ENCODE data around the gene P2RX5.

P2RX5 gene

GRCh38 chr17:3656755-3657587, 39.0 kb downstream of the P2RX5 start:
- DNase-seq (ENCODE audit: low read depth): no peak

GRCh38 chr17:3656353-3656752, 39.6 kb downstream of the P2RX5 start:
- DNase-seq (ENCODE audit: low read depth): no peak

DNA sequence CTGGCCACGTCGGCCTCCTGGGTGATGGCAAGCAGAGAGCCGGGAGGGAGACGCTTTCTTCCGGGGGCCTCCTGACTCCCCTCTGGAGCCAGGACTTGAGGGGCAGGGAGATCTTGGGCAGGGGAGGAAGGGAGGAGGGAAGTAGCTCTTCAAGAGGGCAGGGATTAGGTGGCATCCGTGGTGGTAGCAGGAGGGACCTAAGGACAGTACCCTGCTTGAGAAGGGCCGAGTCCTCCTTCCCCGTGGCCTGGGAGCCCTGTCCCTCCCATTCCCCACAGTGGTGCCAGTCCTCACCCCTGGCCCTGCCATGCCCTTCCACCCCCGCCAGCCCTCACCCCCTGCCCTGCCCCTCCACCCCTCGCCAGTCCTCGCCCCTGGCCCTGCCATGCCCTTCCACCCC, 40.2 kb downstream of the P2RX5 start:
- no peak for DNase-seq (ENCODE audit: low read depth)

GRCh38 chr17:3647769-3648555, 48.0 kb downstream of the P2RX5 start:
- DNase-seq (ENCODE audit: low read depth): no peak

DNA sequence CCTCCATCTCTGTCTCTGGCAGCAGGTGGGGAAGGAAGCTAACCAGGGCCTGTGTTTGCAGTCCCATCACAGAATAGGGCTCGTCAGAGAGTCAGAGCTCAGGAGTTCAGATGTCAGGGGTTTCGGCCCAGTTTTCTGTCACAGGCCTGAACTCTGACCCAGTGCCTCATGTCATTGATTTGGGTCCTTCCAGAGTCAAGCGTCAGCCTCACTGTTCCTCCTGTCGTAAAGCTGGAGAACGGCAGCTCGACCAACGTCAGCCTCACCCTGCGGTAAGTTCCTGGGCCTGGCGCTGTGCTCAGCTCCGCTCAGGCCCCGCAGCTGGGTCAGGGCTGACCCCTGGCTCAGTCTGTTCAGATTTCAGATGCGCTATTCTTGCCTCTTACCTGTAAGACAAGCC, 48.7 kb downstream of the P2RX5 start:
- DNase-seq (ENCODE audit: low read depth): no peak

GRCh38 chr17:3645310-3645709, 50.6 kb downstream of the P2RX5 start:
- no peak for DNase-seq (ENCODE audit: low read depth)

GRCh38 chr17:3643889-3644349, 52.0 kb downstream of the P2RX5 start:
- DNase-seq (ENCODE audit: low read depth): no peak

DNA sequence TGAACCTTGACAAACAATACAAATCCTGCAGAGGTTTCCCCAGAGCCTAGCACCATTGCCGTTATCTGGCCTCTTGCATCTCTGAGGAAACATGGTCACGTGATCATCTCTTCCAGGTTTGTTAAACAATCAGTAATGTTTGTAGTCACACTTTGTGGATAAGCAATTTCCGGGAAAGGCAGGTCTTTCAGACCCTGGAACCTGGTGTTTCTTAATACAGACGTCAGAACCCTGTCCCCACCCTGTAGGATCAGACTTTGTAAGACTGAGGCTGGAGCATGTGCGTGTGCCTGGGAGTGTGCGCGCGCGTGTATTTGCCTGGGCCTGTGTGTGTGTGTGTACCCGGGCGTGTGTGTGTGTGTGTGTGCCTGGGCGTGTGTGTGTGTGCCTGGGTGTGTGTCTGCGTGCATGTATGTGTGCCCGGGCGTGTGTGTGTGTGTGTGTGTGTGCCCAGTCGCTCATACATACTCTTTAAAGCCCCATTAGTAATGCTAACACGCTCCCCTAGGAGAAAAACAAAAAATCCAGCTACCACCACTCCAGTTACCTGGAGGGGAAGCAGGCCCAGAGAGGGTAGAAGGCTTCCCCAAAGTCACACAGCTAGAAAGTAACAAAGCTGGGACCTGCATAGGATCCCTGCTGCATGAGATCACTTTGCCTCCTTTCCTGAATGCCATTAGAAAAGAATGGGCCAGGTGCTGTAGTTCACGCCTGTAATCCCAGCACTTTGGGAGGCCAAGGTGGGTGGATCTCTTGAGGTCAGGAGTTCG, 54.1 kb downstream of the P2RX5 start:
- DNase-seq (ENCODE audit: low read depth): no peak

GRCh38 chr17:3641014-3641413, 54.9 kb downstream of the P2RX5 start:
- DNase-seq (ENCODE audit: low read depth): no peak

DNA sequence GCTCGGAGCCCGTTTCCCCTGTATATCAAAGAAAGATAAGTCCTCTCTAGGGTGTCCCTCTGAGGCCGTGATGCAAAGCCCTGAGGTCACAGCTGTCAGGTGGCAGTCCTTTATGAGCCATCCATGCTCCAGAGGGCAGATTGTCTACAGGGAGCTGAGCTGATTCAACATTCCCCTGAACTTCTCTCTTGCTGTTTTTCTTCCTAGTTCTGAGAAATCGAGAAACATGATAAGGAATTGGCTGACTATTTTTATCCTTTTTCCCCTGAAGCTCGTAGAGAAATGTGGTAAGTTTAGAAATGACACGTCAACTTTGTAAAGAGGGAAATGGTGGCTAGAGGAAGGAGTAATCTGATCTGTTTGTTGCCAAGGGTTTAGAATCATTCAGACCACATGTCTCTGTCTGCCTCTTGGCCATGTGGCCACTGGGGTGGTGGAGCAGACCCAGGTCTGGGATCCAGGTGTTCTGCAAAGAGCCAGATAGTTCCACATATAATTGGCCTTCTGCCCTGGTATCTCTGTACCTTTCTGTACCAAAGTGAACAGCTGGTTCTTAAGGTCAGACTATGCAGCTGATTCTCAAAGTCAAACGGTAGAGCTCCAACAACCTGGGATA, 55.9 kb downstream of the P2RX5 start:
- DNase-seq (ENCODE audit: low read depth): peak; percentile 47

DNA sequence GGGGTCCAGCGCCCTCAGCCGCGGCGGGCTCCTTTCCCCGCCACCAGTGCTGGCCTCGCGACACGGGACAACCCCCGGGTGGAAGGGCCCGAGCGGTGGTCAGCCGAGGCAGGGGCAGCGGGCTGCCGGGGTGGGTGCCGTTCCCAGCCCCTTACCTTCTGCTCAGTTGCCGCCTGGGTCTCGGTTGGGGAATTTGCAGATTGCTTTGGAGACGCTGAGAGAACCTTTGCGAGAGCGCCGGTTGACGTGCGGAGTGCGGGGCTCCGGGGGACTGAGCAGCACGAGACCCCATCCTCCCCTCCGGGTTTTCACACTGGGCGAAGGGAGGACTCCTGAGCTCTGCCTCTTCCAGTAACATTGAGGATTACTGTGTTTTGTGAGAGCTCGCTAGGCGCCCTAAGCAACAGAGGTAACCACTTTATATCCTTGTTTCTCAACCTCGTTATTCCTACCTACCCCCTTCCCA, 59.0 kb downstream of the P2RX5 start:
- DNase-seq (ENCODE audit: low read depth): no peak

GRCh38 chr17:3636154-3636907, 59.6 kb downstream of the P2RX5 start, which contains the start of the genes CTNS and SHPK:
Gene CTNS (plus strand): TSS chr17:3636760. CDS start chr17:3640207, 3,447 bp downstream.
Gene SHPK (minus strand): TSS chr17:3636250. CDS start chr17:3636219, 31 bp downstream.
- peak; percentile 74 for DNase-seq (ENCODE audit: low read depth)

- no peak for DNase-seq (ENCODE audit: low read depth)
Observed at GRCh38 chr17:3635474-3636153, 60.3 kb downstream of the P2RX5 start.

- DNase-seq (ENCODE audit: low read depth): no peak
Observed at GRCh38 chr17:3632287-3632686, 63.7 kb downstream of the P2RX5 start.

GRCh38 chr17:3630781-3631180, 65.2 kb downstream of the P2RX5 start:
- no peak for DNase-seq (ENCODE audit: low read depth)

- no peak for DNase-seq (ENCODE audit: low read depth)
Observed at GRCh38 chr17:3627769-3628167, 68.2 kb downstream of the P2RX5 start.

DNA sequence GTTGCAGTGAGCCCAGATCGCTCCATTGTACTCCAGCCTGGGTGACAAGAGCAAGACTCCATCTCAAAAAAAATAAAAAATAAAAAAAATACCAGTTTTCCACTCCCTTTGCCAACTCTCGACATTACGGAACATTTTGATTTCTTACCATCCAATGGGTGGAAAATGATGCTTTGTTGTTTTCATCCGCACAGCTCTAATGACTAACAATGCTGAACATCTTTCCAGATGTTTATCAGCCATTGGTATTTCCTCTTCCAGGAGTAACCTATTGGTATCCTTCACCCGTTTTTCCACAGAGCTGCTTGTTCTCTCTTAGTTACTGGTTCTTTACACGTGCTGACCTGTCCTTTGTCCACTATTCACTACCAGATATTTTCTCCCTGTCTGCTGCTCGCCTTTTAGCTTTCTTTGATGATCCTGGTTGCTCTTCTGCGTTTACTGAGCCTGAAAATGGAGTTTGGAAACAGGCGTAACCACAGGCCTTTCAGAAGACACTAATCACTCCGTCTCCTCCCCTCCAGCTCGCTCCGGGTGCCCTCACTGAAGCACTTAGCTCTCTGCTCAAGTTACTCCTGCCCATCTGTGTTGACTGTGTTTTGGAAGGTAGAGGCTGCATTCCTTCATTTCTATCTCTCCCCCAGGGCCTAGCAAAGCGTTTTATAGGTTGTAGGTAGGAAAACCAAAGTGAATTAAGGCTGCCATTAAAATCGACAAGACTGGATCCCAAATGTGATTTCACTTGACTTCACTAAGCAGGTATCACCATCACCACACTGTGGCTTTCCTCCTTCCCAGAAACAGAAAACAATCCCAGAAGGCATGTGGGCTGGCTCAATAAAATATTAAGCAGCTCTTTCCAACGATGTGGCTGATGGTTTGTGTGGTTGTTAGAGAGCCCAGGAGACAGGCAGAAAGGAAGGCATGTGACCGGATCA, 68.9 kb downstream of the P2RX5 start:
- no peak for DNase-seq (ENCODE audit: low read depth)
